Loucy (cell line): Measurements from ENCODE around the gene VWA8.

Source experiments
- EZH2phosphoT487 ChIP-seq: fragments of 200-600 bp; IDR thresholded peaks from 2 replicates; pipeline ENCODE4 v1.6.1; 2018; ENCODE audit warnings: antibody characterized with exemption, mild to moderate bottlenecking, moderate library complexity, borderline replicate concordance
- TF ChIP-seq, protein P1 (sequence below): fragments of 200-600 bp; sonication (generic); conservative IDR thresholded peaks from 2 replicates; pipeline ENCODE4 v1.5.1; 2014; ENCODE audit warnings: mild to moderate bottlenecking, antibody characterized with exemption, low read length

DNA sequence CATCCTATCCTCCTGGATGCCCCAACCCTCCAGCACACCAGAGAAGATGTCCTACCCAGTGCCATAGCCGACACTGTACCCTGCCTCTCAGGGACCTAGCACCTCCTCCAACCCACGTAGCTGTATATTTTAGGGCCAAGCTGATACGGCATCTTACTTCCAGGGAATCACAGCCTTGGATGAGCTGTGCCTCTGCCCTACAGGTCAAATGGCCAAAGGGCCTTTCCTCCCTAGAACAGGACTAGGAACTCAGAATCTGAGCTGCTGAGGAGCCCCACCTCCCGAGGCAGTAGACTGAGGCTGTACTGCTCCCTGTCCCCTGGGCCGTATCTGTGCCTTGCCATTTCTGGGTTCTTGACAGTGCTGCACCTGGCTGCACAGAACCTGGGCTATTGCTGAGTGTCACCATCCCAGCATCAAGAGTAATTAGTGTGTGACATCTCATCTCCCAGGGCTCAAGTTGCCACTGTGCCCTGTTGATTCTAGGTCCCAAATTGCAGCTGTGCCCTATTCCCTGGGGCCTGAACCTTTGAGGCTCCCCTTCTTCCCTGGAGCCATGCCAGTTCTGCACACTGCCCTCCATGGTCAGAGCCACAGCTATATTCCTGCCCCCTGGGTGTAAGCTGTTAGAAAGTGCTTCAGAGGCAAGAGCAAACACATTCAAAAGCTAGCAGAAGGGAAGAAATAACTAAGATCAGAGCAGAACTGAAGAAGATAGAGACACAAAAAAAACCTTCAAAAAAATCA, 41.0 kb downstream of the VWA8 start:
- TF ChIP-seq, protein P1, sequence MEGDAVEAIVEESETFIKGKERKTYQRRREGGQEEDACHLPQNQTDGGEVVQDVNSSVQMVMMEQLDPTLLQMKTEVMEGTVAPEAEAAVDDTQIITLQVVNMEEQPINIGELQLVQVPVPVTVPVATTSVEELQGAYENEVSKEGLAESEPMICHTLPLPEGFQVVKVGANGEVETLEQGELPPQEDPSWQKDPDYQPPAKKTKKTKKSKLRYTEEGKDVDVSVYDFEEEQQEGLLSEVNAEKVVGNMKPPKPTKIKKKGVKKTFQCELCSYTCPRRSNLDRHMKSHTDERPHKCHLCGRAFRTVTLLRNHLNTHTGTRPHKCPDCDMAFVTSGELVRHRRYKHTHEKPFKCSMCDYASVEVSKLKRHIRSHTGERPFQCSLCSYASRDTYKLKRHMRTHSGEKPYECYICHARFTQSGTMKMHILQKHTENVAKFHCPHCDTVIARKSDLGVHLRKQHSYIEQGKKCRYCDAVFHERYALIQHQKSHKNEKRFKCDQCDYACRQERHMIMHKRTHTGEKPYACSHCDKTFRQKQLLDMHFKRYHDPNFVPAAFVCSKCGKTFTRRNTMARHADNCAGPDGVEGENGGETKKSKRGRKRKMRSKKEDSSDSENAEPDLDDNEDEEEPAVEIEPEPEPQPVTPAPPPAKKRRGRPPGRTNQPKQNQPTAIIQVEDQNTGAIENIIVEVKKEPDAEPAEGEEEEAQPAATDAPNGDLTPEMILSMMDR: no peak
- no peak for TF ChIP-seq EZH2phosphoT487
